Nephron (organoid): ENCODE results near the gene SPAG8.
A peak's percentile ranks its signal among the peaks of the same experiment; 100 is the strongest.

Experiments
- H3K27ac Mint-ChIP-seq, 3 experiments: 2 replicates each; pipeline ENCODE4 v1.8.0; 2020; ENCODE audit warnings: mixed read lengths in 3 of 3, mild to moderate bottlenecking in 2 of 3, moderate library complexity in 1 of 3
- H3K27me3 Mint-ChIP-seq: 2 replicates; pipeline ENCODE4 v1.8.0; 2021; ENCODE audit warnings: low read depth, mild to moderate bottlenecking, moderate library complexity, mixed read lengths
- H3K36me3 Mint-ChIP-seq: 2 replicates; pipeline ENCODE4 v1.8.0; 2020; ENCODE audit warnings: low read depth, mixed read lengths
- H3K4me1 Mint-ChIP-seq: 2 replicates; pipeline ENCODE4 v1.8.0; 2020; ENCODE audit warnings: mixed read lengths
- H3K4me3 Mint-ChIP-seq, 3 experiments: 2 replicates each; pipeline ENCODE4 v1.8.0; 2020; ENCODE audit warnings: mild to moderate bottlenecking in 3 of 3, mixed read lengths in 3 of 3, moderate library complexity in 2 of 3
- H3K9me3 Mint-ChIP-seq: 2 replicates; pipeline ENCODE4 v1.8.0; 2020; ENCODE audit warnings: mixed read lengths
- TF ChIP-seq, protein P1 (sequence below), 3 experiments: fragments of 200-600 bp; sonication (generic); IDR thresholded peaks; one replicate each; pipeline ENCODE4 v1.5.0; 2021; ENCODE audit warnings: antibody characterized with exemption in 3 of 3; ENCODE audit not compliant: unreplicated experiment in 3 of 3

Gene SPAG8

DNA sequence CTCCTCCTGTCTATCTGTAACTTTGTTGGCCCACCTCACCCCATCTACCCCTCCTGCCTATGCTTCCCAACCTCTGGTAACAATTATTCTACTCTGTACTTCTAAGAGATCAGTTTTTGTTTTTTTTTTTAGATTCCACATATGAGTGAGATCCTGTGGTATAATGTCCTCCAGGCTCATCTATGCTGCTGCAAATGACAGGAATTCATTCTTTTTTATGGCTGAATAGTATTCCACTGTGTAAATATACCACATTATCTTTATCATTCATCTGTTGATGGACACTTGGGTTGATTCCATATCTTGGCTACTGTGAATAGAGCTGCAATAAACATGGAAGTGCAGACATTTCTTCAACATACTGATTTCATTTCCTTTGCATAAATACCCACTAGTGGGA, 28.6 kb downstream of the SPAG8 start:
- Mint-ChIP-seq H3K36me3 (peaks cover 10% of the 10 kb centered on the region), H3K27me3 (peaks cover 10% of the 10 kb centered on the region), H3K9me3 (no peaks in the 10 kb centered on the region), H3K4me3 (no peak overlapping the region), H3K4me1 (no peaks in the 10 kb centered on the region), H3K27ac (no peak overlapping the region)
- TF ChIP-seq, protein P1, sequence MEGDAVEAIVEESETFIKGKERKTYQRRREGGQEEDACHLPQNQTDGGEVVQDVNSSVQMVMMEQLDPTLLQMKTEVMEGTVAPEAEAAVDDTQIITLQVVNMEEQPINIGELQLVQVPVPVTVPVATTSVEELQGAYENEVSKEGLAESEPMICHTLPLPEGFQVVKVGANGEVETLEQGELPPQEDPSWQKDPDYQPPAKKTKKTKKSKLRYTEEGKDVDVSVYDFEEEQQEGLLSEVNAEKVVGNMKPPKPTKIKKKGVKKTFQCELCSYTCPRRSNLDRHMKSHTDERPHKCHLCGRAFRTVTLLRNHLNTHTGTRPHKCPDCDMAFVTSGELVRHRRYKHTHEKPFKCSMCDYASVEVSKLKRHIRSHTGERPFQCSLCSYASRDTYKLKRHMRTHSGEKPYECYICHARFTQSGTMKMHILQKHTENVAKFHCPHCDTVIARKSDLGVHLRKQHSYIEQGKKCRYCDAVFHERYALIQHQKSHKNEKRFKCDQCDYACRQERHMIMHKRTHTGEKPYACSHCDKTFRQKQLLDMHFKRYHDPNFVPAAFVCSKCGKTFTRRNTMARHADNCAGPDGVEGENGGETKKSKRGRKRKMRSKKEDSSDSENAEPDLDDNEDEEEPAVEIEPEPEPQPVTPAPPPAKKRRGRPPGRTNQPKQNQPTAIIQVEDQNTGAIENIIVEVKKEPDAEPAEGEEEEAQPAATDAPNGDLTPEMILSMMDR (IDR thresholded peaks at IDR 0.05; ENCODE audit: unreplicated experiment in 3 of 3), result no peak

DNA sequence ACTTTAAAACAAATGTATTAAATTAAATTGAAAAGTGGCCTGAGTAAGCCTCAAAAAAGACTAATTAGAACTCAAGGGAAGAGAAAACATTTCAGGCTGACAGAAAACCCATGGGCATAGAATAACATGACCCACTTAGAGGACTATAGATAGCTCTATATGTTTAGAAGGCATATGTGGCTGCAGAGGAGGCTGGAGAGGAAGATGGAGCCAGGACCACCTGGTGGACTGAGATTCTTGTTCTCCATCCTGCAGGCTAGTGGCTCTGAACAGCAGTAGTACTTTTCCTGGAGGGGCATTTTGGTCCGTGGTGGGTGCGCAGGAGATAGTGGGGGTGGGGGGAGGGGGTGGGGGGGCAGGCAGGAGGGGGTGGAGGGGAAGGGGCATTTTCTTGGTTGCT, 31.0 kb downstream of the SPAG8 start:
- peaks cover 2% of the 10 kb centered on the region for H3K4me1 Mint-ChIP-seq
- no peak overlapping the region for H3K27ac Mint-ChIP-seq
- H3K27me3 Mint-ChIP-seq, result peaks cover 10% of the 10 kb centered on the region
- H3K4me3 Mint-ChIP-seq, result no peak overlapping the region
- TF ChIP-seq, protein P1 (IDR thresholded peaks at IDR 0.05; ENCODE audit: unreplicated experiment in 3 of 3), result no peak
- H3K36me3 Mint-ChIP-seq, result peaks cover 10% of the 10 kb centered on the region
- H3K9me3 Mint-ChIP-seq, result no peaks in the 10 kb centered on the region

DNA sequence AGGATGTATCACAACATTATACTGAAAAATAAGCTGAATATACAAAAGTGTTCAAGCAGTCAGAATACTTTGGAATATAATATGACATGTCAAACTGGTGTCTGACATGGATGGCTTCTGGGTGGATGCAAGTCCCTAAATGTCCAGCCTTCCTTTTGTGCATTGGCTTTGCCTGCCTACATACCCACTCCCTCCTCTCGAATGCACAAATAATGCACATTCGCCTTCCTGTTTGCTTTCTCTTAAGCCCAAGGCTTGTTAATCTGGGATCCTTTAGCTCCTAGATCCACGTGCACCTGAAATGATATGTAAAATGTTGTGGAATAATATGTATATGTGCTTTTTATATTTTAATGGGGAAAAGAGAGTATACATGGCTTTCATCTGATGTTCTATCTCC, 33.6 kb downstream of the SPAG8 start:
- peaks cover 4% of the 10 kb centered on the region for H3K36me3 Mint-ChIP-seq
- H3K27me3 Mint-ChIP-seq, result peaks cover 10% of the 10 kb centered on the region
- TF ChIP-seq, protein P1 (IDR thresholded peaks at IDR 0.05; ENCODE audit: unreplicated experiment in 3 of 3), result no peak
- H3K9me3 Mint-ChIP-seq, result no peaks in the 10 kb centered on the region
- H3K27ac Mint-ChIP-seq, result no peak overlapping the region
- H3K4me3 Mint-ChIP-seq, result no peak overlapping the region
- peaks cover 16% of the 10 kb centered on the region for H3K4me1 Mint-ChIP-seq

DNA sequence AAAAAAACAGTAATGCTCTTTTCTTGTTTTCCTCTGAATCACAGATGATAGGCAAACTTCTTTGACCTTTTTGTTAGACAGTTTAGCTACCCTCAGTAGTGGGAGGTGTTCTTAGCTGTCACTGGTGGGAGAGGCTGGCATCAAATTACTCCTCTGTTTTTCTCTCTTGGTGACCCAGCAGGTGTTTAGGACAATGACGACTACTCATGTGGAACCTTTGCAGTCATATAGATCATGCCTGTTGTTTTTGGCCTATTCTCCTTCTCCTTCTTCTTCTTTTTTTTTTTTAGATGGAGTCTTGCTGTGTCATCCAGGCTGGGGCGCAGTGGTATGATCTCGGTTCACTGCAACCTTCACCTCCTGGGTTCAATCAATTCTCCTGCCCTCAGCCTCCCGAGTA, 36.0 kb downstream of the SPAG8 start:
- H3K4me1 Mint-ChIP-seq, result peaks cover 16% of the 10 kb centered on the region
- TF ChIP-seq, protein P1 (IDR thresholded peaks at IDR 0.05; ENCODE audit: unreplicated experiment in 3 of 3), result no peak
- peaks cover 10% of the 10 kb centered on the region for H3K27me3 Mint-ChIP-seq
- H3K36me3 Mint-ChIP-seq, result no peaks in the 10 kb centered on the region
- H3K27ac Mint-ChIP-seq, result peak overlapping the region in 2 of 3 experiments; percentile 16 to 42
- no peaks in the 10 kb centered on the region for H3K9me3 Mint-ChIP-seq
- no peak overlapping the region for H3K4me3 Mint-ChIP-seq

DNA sequence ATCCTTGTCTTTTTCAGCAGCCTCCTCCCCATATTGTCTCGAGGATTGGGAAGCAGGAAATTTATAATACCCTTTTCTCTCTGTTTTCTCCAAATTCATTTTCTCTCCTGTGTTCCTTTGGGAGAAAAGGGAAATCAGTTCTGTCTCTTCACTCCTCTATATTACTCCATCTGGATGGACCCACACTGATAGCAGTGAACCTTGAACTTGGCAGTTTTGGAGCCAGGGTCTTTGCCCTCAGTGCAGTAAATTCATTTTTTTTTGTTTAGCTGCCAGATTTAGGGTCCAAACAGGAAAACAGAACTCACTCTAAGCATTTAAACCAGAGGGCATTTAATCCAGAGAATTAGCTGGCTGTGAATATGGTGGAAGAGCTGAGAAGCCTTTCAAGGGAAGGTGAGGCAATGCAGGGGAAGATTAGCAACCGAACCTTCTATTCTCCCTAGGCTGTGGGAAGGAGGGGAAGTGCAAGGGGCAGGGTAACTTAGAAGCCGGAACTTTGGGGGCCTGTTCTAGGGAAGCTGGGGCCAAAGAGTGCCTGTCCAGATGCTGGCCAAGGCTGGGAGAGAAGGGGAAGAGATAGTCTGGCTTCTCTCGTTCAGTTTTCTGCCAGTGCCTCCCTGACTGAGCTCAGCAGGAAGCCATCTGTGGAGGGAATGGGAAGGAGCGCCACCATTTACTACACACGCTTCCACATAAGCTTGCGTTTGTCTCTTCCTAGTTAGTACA, 37.0 kb downstream of the SPAG8 start:
- H3K4me3 Mint-ChIP-seq, result no peak overlapping the region
- peaks cover 4% of the 10 kb centered on the region for H3K27me3 Mint-ChIP-seq
- H3K27ac Mint-ChIP-seq, result peak overlapping the region; percentile 71 to 74 (median 74)
- TF ChIP-seq, protein P1 (IDR thresholded peaks at IDR 0.05; ENCODE audit: unreplicated experiment in 3 of 3), result no peak
- H3K9me3 Mint-ChIP-seq, result no peaks in the 10 kb centered on the region
- H3K4me1 Mint-ChIP-seq, result peaks cover 16% of the 10 kb centered on the region
- H3K36me3 Mint-ChIP-seq, result no peaks in the 10 kb centered on the region

DNA sequence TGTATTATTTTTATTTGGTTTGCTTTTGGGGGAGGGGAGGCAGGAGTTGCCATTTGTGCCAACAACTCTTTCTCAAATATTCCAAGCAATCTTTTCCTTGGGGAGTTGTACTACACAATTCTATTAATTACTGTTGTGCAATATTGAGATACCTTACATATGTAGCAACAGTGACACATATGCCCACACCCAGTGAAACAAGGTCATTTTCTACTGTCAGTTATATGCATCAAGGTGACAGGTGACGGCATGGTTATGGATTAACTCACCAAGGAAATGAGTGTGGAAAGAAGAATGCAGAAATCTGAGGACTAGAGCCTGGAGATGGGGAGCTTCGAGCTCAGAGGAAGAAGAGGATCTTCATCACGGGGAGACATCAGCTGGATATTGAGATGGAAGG, 40.1 kb downstream of the SPAG8 start:
- no peak overlapping the region for H3K4me3 Mint-ChIP-seq
- peaks cover 16% of the 10 kb centered on the region for H3K4me1 Mint-ChIP-seq
- no peaks in the 10 kb centered on the region for H3K27me3 Mint-ChIP-seq
- H3K9me3 Mint-ChIP-seq, result no peaks in the 10 kb centered on the region
- H3K36me3 Mint-ChIP-seq, result no peaks in the 10 kb centered on the region
- H3K27ac Mint-ChIP-seq, result no peak overlapping the region
- TF ChIP-seq, protein P1 (IDR thresholded peaks at IDR 0.05; ENCODE audit: unreplicated experiment in 3 of 3), result no peak
